CD4-positive, alpha-beta T cell treated with Interferon alpha-2 for 1 hour (primary cell): Measurements from ENCODE around the gene GIN1.
"Not testable (repeated sequence)": the region's sequence is repeated elsewhere in the genome, so short reads cannot be mapped to it uniquely, and the experiment has no call there.

ENCODE experiments used
- DNase-seq, 2 donors: peaks; one replicate each; pipeline ENCODE4 v3.0.0-alpha.2; 2020 to 2022

Gene GIN1

GRCh38 chr5:103109277-103109676, 10.7 kb downstream of the GIN1 start:
- no peak for DNase-seq

- no peak for DNase-seq
Observed at GRCh38 chr5:103108086-103108485, 11.9 kb downstream of the GIN1 start.

GRCh38 chr5:103102234-103102633, 17.7 kb downstream of the GIN1 start:
- no peak for DNase-seq

GRCh38 chr5:103101079-103101750, 18.7 kb downstream of the GIN1 start:
- DNase-seq = no peak

GRCh38 chr5:103098993-103099392, 20.9 kb downstream of the GIN1 start:
- no peak for DNase-seq

- DNase-seq = no peak
Observed at GRCh38 chr5:103094737-103095136, 25.2 kb downstream of the GIN1 start.

GRCh38 chr5:103093727-103094126, 26.2 kb downstream of the GIN1 start:
- no peak for DNase-seq

- no peak for DNase-seq
Observed at GRCh38 chr5:103092676-103093075, 27.3 kb downstream of the GIN1 start.

- DNase-seq = no peak
Observed at GRCh38 chr5:103090791-103091190, 29.1 kb downstream of the GIN1 start.

GRCh38 chr5:103089272-103089671, 30.7 kb downstream of the GIN1 start:
- no peak for DNase-seq

- no peak for DNase-seq
Observed at GRCh38 chr5:103086547-103086946, 33.4 kb downstream of the GIN1 start.

- DNase-seq = no peak
Observed at GRCh38 chr5:103079796-103080195, 40.1 kb downstream of the GIN1 start.

- DNase-seq = no peak
Observed at GRCh38 chr5:103075442-103075841, 44.5 kb downstream of the GIN1 start.

- not testable (repeated sequence) for DNase-seq
Observed at GRCh38 chr5:103073500-103073899, 46.4 kb downstream of the GIN1 start.

- DNase-seq = no peak
Observed at GRCh38 chr5:103066326-103066725, 53.6 kb downstream of the GIN1 start.

- no peak for DNase-seq
Observed at GRCh38 chr5:103060424-103060954, 59.4 kb downstream of the GIN1 start.

GRCh38 chr5:103059525-103059924, 60.4 kb downstream of the GIN1 start:
- no peak for DNase-seq

GRCh38 chr5:103057208-103058130, 62.5 kb downstream of the GIN1 start:
- DNase-seq = no peak

GRCh38 chr5:103046706-103047105, 73.2 kb downstream of the GIN1 start:
- not testable (repeated sequence) for DNase-seq

GRCh38 chr5:103041071-103041676, 78.8 kb downstream of the GIN1 start:
- DNase-seq = peak in 1 of 2 donors; percentile 41

- no peak for DNase-seq
Observed at GRCh38 chr5:103037673-103038455, 82.1 kb downstream of the GIN1 start.

- no peak for DNase-seq
Observed at GRCh38 chr5:103036601-103037000, 83.3 kb downstream of the GIN1 start.
